Suprapubic skin (tissue), 4 donors: ENCODE data around the gene SIGLEC9. TPM values are rescaled to one million over a fixed set of nuclear protein-coding genes. Genes with fewer than 3 reads are reported as not detected.

Experiments
- DNase-seq, 2 donors: peaks; one replicate each; pipeline ENCODE4 v3.0.0-alpha.2; 2019; ENCODE audit warnings: low spot score in 2 of 2
- H3K27ac ChIP-seq: fragments of 200-600 bp; sonication (generic); one replicate; pipeline ENCODE4 v1.5.1; 2019
- H3K27me3 ChIP-seq: fragments of 200-600 bp; sonication (generic); one replicate; pipeline ENCODE4 v1.5.1; 2019
- H3K36me3 ChIP-seq: fragments of 200-600 bp; sonication (generic); one replicate; pipeline ENCODE4 v1.5.1; 2019
- H3K4me1 ChIP-seq: fragments of 200-600 bp; sonication (generic); one replicate; pipeline ENCODE4 v1.5.1; 2019
- H3K4me3 ChIP-seq: fragments of 200-600 bp; sonication (generic); one replicate; pipeline ENCODE4 v1.5.1; 2019; ENCODE audit warnings: mild to moderate bottlenecking
- H3K9me3 ChIP-seq: fragments of 200-600 bp; sonication (generic); one replicate; pipeline ENCODE4 v1.5.1; 2019
- CTCF ChIP-seq, 2 donors: fragments of 200-600 bp in 1 of 2; fragments of 450-650 bp in 1 of 2; sonication (generic) in 1 of 2; IDR thresholded peaks; one replicate each; pipeline ENCODE4 v1.5.1; 2016 to 2019; ENCODE audit warnings: antibody characterized with exemption in 2 of 2, mild to moderate bottlenecking in 1 of 2, moderate library complexity in 1 of 2
- EP300 ChIP-seq: sonication (generic); formaldehyde crosslinking; IDR thresholded peaks from one replicate; pipeline ENCODE4 v1.6.1; 2017; ENCODE audit warnings: antibody characterized with exemption
- POLR2A ChIP-seq, 2 donors: fragments of 450-650 bp; IDR thresholded peaks; one replicate each; pipeline ENCODE4 v1.6.1; 2017; ENCODE audit warnings: antibody characterized with exemption in 2 of 2, mild to moderate bottlenecking in 2 of 2, moderate library complexity in 2 of 2
- POLR2AphosphoS5 ChIP-seq, 3 donors: sonication (generic); formaldehyde crosslinking; IDR thresholded peaks; one replicate each; pipeline ENCODE4 v1.6.1; 2017; ENCODE audit warnings: antibody characterized with exemption in 3 of 3
- WGBS: methylation state at CpG from one replicate; pipeline ENCODE4 v1.1.5; 2018; 5-methylcytosine and 5-hydroxymethylcytosine counted together
- total RNA-seq, 4 donors: library from RNA; depleted of rRNA; stranded (reverse); fragments of >200 nt; gene quantifications; one replicate each; pipeline ENCODE4 v1.1.0, GENCODE V29; 2016

The SIGLEC9 gene
- total RNA-seq, 4 donors from 2014 or later, result 0.68 to 1.3 (median 0.83) TPM; not detected in 1

GRCh38 chr19:51091895-51092873 lies 32.5 kb upstream of the SIGLEC9 start:
- no peak for TF ChIP-seq EP300
- no peak for TF ChIP-seq POLR2A (IDR thresholded peaks at IDR 0.05)
- no peak for TF ChIP-seq POLR2AphosphoS5 (IDR thresholded peaks at IDR 0.05)
- TF ChIP-seq CTCF (IDR thresholded peaks at IDR 0.05), result no peak
- H3K27ac ChIP-seq, result no peak overlapping the region
- no peak for DNase-seq
- H3K4me3 ChIP-seq, result no peak overlapping the region
- no peaks in the 10 kb centered on the region for H3K9me3 ChIP-seq
- H3K4me1 ChIP-seq, result peaks cover 22% of the 10 kb centered on the region
- H3K27me3 ChIP-seq, result no peaks in the 10 kb centered on the region
- 41% methylated on average over 16 of the region's 16 CpGs for WGBS
- no peaks in the 10 kb centered on the region for H3K36me3 ChIP-seq

- DNase-seq, result no peak
- no peak overlapping the region for H3K4me3 ChIP-seq
- no peak overlapping the region for H3K27ac ChIP-seq
These were observed 31.6 kb upstream of the SIGLEC9 start for GRCh38 chr19:51093101-51093500.

GRCh38 chr19:51093510-51094345 lies 31.0 kb upstream of the SIGLEC9 start:
- no peak for TF ChIP-seq POLR2AphosphoS5 (IDR thresholded peaks at IDR 0.05)
- no peak for TF ChIP-seq POLR2A (IDR thresholded peaks at IDR 0.05)
- H3K4me1 ChIP-seq, result peaks cover 25% of the 10 kb centered on the region
- H3K4me3 ChIP-seq, result no peak overlapping the region
- no peaks in the 10 kb centered on the region for H3K9me3 ChIP-seq
- WGBS, result 83% methylated on average over 22 of the region's 22 CpGs
- DNase-seq, result no peak
- peaks cover 8% of the 10 kb centered on the region for H3K36me3 ChIP-seq
- no peak overlapping the region for H3K27ac ChIP-seq
- no peaks in the 10 kb centered on the region for H3K27me3 ChIP-seq

More at GRCh38 chr19:51093101-51093500, 31.6 kb upstream of the SIGLEC9 start:
- TF ChIP-seq EP300 (no peak), POLR2AphosphoS5 (IDR thresholded peaks at IDR 0.05) (no peak), POLR2A (IDR thresholded peaks at IDR 0.05) (no peak), CTCF (IDR thresholded peaks at IDR 0.05) (no peak)
- Histone ChIP-seq H3K36me3 (peaks cover 5% of the 10 kb centered on the region), H3K9me3 (no peaks in the 10 kb centered on the region), H3K27me3 (no peaks in the 10 kb centered on the region), H3K4me1 (peaks cover 25% of the 10 kb centered on the region)
- 64% methylated on average over 8 of the region's 8 CpGs for WGBS

GRCh38 chr19:51094696-51095279 lies 29.9 kb upstream of the SIGLEC9 start:
- Histone ChIP-seq H3K9me3 (no peaks in the 10 kb centered on the region), H3K27me3 (no peaks in the 10 kb centered on the region), H3K4me1 (peaks cover 25% of the 10 kb centered on the region), H3K36me3 (peaks cover 18% of the 10 kb centered on the region), H3K27ac (no peak overlapping the region), H3K4me3 (no peak overlapping the region)
- no peak for DNase-seq
- no peak for TF ChIP-seq EP300
- TF ChIP-seq POLR2AphosphoS5 (IDR thresholded peaks at IDR 0.05), result no peak
- TF ChIP-seq POLR2A (IDR thresholded peaks at IDR 0.05), result no peak
- TF ChIP-seq CTCF (IDR thresholded peaks at IDR 0.05), result peak; percentile 62 to 65
- WGBS, result 13% methylated on average over 15 of the region's 15 CpGs

GRCh38 chr19:51096473-51097165 lies 28.1 kb upstream of the SIGLEC9 start:
- H3K9me3 ChIP-seq, result no peaks in the 10 kb centered on the region
- WGBS, result 71% methylated on average over 6 of the region's 6 CpGs
- no peak for DNase-seq
- H3K27ac ChIP-seq, result no peak overlapping the region
- H3K27me3 ChIP-seq, result no peaks in the 10 kb centered on the region
- H3K36me3 ChIP-seq, result peaks cover 26% of the 10 kb centered on the region
- H3K4me1 ChIP-seq, result peaks cover 34% of the 10 kb centered on the region
- H3K4me3 ChIP-seq, result no peak overlapping the region
- TF ChIP-seq CTCF (IDR thresholded peaks at IDR 0.05), result peak in 1 of 2 donors; percentile 26
- TF ChIP-seq POLR2A (IDR thresholded peaks at IDR 0.05), result no peak
- no peak for TF ChIP-seq EP300
